Measurements from ENCODE around the gene ATP10B.

ATP10B gene

DNA sequence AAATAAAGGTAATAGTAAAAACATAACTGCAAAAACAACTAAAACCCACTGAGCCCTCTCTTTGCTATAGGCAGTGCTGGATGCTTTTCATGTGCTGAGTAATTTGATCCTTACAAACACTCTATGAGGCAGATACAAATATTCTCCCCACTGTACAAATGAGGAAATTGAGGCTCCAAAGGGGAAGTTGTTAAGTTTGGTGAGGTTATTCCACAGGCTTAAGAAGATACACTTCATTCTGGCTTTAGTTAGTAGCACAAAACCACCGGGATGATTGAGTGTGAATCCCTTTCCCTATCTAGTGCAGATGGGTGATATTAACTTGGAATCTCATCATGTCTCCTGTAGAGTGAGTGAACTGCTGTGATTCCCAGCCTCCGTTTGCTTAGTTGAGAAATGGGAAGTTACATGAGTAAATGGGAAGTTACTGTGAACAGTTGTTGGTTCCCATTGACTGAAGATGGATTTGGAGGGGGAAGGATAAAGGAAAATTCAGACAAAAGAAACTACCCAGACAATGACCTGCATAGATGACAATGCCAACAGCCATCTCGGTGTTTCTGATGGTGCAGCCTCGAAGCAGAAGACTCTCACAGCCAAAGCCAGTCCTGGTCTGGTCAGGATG lies 208.3 kb downstream of the ATP10B start:
- H3K4me3 ChIP-seq (ENCODE audit: low read depth in 1 of 2, low read length in 1 of 2): no peak overlapping the region
- H3K9me3 ChIP-seq: no peaks in the 10 kb centered on the region
- TF ChIP-seq, protein P1, sequence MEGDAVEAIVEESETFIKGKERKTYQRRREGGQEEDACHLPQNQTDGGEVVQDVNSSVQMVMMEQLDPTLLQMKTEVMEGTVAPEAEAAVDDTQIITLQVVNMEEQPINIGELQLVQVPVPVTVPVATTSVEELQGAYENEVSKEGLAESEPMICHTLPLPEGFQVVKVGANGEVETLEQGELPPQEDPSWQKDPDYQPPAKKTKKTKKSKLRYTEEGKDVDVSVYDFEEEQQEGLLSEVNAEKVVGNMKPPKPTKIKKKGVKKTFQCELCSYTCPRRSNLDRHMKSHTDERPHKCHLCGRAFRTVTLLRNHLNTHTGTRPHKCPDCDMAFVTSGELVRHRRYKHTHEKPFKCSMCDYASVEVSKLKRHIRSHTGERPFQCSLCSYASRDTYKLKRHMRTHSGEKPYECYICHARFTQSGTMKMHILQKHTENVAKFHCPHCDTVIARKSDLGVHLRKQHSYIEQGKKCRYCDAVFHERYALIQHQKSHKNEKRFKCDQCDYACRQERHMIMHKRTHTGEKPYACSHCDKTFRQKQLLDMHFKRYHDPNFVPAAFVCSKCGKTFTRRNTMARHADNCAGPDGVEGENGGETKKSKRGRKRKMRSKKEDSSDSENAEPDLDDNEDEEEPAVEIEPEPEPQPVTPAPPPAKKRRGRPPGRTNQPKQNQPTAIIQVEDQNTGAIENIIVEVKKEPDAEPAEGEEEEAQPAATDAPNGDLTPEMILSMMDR (IDR thresholded peaks at IDR 0.05): no peak
- H3K4me1 ChIP-seq (ENCODE audit: control insufficient read depth in 1 of 2, insufficient read depth in 1 of 2, low read depth in 1 of 2, low read length in 1 of 2): no peaks in the 10 kb centered on the region
- H3K27ac ChIP-seq: no peak overlapping the region
- no peaks in the 10 kb centered on the region for H3K27me3 ChIP-seq
- H3K36me3 ChIP-seq: no peaks in the 10 kb centered on the region

DNA sequence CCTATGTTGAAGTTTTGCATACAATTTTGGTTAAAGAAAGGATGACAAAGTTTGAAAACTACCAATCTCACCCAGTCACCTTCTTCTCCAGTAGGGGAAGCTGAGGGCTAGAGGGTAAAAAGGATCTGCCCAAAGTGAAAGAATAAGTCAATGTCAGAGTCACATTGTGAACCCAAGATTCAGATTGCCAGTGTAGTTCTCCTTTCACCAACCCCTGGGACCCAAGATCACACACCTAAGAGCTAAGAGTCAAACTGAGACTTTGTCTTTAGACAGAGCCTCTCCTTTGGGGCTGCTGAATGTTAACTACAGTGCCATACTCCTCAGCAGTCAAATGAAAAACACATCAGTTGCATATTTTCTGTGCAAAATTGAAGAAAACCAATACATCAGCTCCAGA lies 210.6 kb downstream of the ATP10B start:
- Histone ChIP-seq H3K36me3 (no peaks in the 10 kb centered on the region), H3K27ac (no peak overlapping the region), H3K27me3 (no peaks in the 10 kb centered on the region), H3K4me1 (ENCODE audit: control insufficient read depth in 1 of 2, insufficient read depth in 1 of 2, low read depth in 1 of 2, low read length in 1 of 2) (no peaks in the 10 kb centered on the region), H3K4me3 (ENCODE audit: low read depth in 1 of 2, low read length in 1 of 2) (no peak overlapping the region), H3K9me3 (no peaks in the 10 kb centered on the region)
- TF ChIP-seq, protein P1 (IDR thresholded peaks at IDR 0.05): no peak

DNA sequence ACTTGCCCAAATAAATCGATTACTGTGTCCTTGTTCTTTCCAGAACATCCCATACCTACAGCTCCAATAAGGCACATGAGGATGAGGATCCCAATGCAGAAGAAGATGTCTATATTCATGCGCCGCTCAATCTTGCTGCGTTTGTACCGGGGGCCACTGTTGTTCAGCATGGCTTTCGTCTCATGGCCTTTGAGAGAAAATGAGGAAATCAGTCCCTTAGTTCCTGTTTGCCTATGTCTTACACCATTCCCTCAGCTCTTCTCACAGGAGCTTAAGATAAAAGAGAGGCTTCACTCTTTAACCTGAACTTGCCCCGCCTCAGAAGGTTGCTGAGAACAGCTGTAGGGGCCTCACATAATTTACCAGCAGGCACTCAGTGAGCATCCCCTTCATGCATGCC lies 211.6 kb downstream of the ATP10B start:
- no peaks in the 10 kb centered on the region for H3K9me3 ChIP-seq

DNA sequence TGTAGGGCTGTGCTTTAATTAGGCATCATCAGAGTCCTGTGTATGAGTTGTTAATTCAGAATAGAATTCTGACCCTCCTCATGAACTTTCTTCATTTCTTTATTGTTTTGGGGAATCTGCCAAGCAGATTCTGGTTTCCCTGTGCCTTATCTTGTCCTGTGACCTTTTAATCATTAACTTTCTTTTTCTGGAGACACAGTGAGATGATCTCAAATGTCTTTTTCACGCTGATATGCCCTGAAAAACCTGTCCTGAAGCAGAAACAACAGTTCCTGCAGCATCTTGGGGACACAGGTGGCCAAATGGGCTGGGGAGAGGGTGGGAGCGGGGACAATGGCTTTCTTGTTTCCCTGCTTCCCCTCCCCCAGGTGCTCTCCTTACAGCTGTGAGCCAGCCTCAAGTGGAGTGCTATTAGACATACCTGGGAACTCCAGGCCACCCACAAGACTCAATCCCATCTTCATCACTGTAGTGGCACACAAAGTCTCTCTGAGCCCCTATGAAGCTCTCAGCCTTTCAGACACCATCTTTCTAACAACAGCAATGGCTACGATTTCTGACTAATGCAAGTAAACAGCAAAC lies 213.8 kb downstream of the ATP10B start:
- no peak overlapping the region for H3K4me3 ChIP-seq (ENCODE audit: low read depth in 1 of 2, low read length in 1 of 2)
- H3K4me1 ChIP-seq (ENCODE audit: control insufficient read depth in 1 of 2, insufficient read depth in 1 of 2, low read depth in 1 of 2, low read length in 1 of 2): no peaks in the 10 kb centered on the region
- no peaks in the 10 kb centered on the region for H3K27me3 ChIP-seq
- no peaks in the 10 kb centered on the region for H3K36me3 ChIP-seq
- no peak overlapping the region for H3K27ac ChIP-seq
- TF ChIP-seq, protein P1 (IDR thresholded peaks at IDR 0.05): no peak
- H3K9me3 ChIP-seq: no peaks in the 10 kb centered on the region

More for the DNA sequence above, 211.6 kb downstream of the ATP10B start:
- TF ChIP-seq, protein P1 (IDR thresholded peaks at IDR 0.05): no peak
- Histone ChIP-seq H3K4me3 (ENCODE audit: low read depth in 1 of 2, low read length in 1 of 2) (no peak overlapping the region), H3K27ac (no peak overlapping the region), H3K4me1 (ENCODE audit: control insufficient read depth in 1 of 2, insufficient read depth in 1 of 2, low read depth in 1 of 2, low read length in 1 of 2) (no peaks in the 10 kb centered on the region), H3K36me3 (no peaks in the 10 kb centered on the region), H3K27me3 (no peaks in the 10 kb centered on the region)

DNA sequence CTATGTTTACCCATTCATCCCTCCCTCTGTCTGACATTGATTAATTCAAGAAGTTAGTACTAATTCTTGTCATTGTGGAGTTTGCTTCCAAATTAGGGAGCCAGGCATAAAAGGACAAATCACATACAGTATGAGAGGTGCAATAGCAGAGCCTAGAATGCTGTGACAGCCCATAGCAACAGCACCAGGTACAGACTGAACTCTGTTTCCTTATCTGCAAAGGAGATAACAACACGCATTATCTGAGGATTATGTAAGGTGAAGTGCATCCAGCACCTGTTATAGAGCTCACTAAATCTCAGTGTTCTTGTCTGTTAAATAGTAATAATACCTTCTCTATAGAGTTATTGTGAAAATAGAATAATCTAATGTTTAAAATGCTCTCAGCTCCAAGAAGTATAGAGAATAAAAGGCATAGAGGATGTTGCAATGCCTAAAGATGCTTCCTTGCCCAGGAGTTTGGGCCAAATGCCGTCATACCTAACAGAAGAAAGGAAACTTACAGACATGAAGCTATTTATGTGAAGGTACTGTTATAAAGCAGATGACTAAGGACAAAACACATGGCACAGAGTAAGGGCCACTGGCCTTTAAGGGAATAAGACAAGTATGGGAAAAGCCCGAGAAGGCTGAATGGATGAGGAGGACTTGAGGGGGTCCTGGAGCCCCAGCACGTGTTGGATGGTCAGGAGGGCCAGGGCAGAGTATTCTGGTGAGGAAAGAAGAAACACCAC lies 214.5 kb downstream of the ATP10B start:
- no peaks in the 10 kb centered on the region for H3K9me3 ChIP-seq
- H3K27me3 ChIP-seq: no peaks in the 10 kb centered on the region
- no peak overlapping the region for H3K27ac ChIP-seq
- no peaks in the 10 kb centered on the region for H3K4me1 ChIP-seq (ENCODE audit: control insufficient read depth in 1 of 2, insufficient read depth in 1 of 2, low read depth in 1 of 2, low read length in 1 of 2)
- no peaks in the 10 kb centered on the region for H3K36me3 ChIP-seq
- H3K4me3 ChIP-seq (ENCODE audit: low read depth in 1 of 2, low read length in 1 of 2): no peak overlapping the region
- TF ChIP-seq, protein P1 (IDR thresholded peaks at IDR 0.05): no peak

All from neutrophil (primary cell).